Mesothelial cell of epicardium (in vitro differentiated cells): ENCODE results near the gene GADD45B. TPM values are rescaled to one million over a fixed set of nuclear protein-coding genes. Genes with fewer than 3 reads are reported as not detected.
"Not testable (repeated sequence)": the region's sequence is repeated elsewhere in the genome, so short reads cannot be mapped to it uniquely, and the experiment has no call there.

Experiments
- DNase-seq, 2 experiments: peaks; one replicate each; pipeline ENCODE4 v3.0.0; 2021; ENCODE audit warnings: low spot score in 2 of 2; ENCODE audit not compliant: unreplicated experiment in 2 of 2
- H3K27ac Mint-ChIP-seq: 2 replicates; pipeline ENCODE4 v1.8.0; 2021; ENCODE audit warnings: mixed read lengths
- H3K27me3 Mint-ChIP-seq: 2 replicates; pipeline ENCODE4 v1.8.0; 2021; ENCODE audit warnings: low read depth, mixed read lengths
- H3K36me3 Mint-ChIP-seq: 2 replicates; pipeline ENCODE4 v1.8.0; 2021; ENCODE audit warnings: mixed read lengths
- H3K4me1 Mint-ChIP-seq: 2 replicates; pipeline ENCODE4 v1.8.0; 2021; ENCODE audit warnings: mixed read lengths
- H3K4me3 Mint-ChIP-seq: 2 replicates; pipeline ENCODE4 v1.8.0; 2021; ENCODE audit warnings: mild to moderate bottlenecking, moderate library complexity, mixed read lengths
- H3K9me3 Mint-ChIP-seq: 2 replicates; pipeline ENCODE4 v1.8.0; 2021; ENCODE audit warnings: mixed read lengths
- total RNA-seq: library from RNA; stranded (reverse); gene quantifications from 3 replicates; pipeline ENCODE4 v1.2.1, GENCODE V29; 2021
- TF ChIP-seq, protein P1 (sequence below): fragments of 200-600 bp; sonication (generic); IDR thresholded peaks from one replicate; pipeline ENCODE4 v1.5.0; 2021; ENCODE audit warnings: antibody characterized with exemption; ENCODE audit not compliant: unreplicated experiment

Gene GADD45B
- total RNA-seq, 1 donor from 2014 or later, result 80.0 TPM

DNA sequence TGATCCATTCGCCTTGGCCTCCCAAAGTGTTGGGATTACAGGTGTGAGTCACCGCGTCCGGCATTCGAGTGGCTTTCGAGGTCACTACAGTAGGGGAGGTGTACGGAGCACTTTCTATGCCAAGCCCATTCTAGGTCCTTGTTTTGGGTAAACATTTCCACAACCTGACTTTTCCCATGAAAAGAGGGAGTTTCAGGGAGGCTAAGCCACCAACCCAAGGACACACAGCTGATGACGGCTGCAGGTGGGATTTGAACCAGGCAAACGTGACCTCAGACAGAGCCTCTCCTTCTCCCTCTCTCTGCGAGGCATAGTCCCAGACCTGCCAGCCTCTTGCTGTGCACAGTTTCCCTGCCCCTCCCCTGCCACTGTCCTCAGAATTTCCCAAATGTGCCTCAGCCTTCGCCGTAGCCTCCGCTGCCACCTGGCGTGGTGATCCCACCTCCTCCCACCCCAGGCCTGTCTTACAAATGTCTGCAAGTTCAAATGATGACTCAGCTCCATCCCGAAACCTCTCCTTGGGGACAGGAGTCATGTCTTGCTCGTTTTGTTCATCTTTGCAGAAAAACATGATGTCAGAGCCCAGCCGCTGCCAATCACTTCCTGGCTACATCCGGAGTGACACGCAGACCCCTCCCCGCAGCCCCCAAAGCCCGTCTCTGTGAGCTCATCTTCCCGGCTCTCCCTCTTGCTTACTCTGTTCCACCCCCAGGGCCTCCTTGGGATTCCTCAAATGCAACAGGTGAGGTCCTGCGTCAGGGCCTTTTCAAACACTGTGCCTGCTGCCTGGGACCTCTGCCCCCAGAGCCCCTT lies 6.6 kb upstream of the GADD45B start:
- Mint-ChIP-seq H3K4me3 (no peak overlapping the region), H3K9me3 (no peaks in the 10 kb centered on the region), H3K4me1 (peaks cover 7% of the 10 kb centered on the region), H3K36me3 (no peaks in the 10 kb centered on the region), H3K27ac (peak overlapping the region; percentile 30), H3K27me3 (no peaks in the 10 kb centered on the region)
- DNase-seq, result no peak
- TF ChIP-seq, protein P1, sequence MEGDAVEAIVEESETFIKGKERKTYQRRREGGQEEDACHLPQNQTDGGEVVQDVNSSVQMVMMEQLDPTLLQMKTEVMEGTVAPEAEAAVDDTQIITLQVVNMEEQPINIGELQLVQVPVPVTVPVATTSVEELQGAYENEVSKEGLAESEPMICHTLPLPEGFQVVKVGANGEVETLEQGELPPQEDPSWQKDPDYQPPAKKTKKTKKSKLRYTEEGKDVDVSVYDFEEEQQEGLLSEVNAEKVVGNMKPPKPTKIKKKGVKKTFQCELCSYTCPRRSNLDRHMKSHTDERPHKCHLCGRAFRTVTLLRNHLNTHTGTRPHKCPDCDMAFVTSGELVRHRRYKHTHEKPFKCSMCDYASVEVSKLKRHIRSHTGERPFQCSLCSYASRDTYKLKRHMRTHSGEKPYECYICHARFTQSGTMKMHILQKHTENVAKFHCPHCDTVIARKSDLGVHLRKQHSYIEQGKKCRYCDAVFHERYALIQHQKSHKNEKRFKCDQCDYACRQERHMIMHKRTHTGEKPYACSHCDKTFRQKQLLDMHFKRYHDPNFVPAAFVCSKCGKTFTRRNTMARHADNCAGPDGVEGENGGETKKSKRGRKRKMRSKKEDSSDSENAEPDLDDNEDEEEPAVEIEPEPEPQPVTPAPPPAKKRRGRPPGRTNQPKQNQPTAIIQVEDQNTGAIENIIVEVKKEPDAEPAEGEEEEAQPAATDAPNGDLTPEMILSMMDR, result no peak

GRCh38 chr19:2469915-2470200 lies 6.1 kb upstream of the GADD45B start:
- not testable (repeated sequence) for H3K9me3 Mint-ChIP-seq, H3K27me3 Mint-ChIP-seq, H3K4me1 Mint-ChIP-seq, H3K27ac Mint-ChIP-seq, H3K4me3 Mint-ChIP-seq, H3K36me3 Mint-ChIP-seq, DNase-seq

GRCh38 chr19:2474232-2475017 lies 1.5 kb upstream of the GADD45B start:
- H3K9me3 Mint-ChIP-seq, result no peaks in the 10 kb centered on the region
- H3K27ac Mint-ChIP-seq, result peak overlapping the region; percentile 96
- H3K4me3 Mint-ChIP-seq, result peak overlapping the region; percentile 95
- H3K4me1 Mint-ChIP-seq, result peaks cover 24% of the 10 kb centered on the region
- TF ChIP-seq, protein P1, result peak; percentile 100
- H3K27me3 Mint-ChIP-seq, result no peaks in the 10 kb centered on the region
- no peaks in the 10 kb centered on the region for H3K36me3 Mint-ChIP-seq
- DNase-seq, result peak; percentile 86 to 95

DNA sequence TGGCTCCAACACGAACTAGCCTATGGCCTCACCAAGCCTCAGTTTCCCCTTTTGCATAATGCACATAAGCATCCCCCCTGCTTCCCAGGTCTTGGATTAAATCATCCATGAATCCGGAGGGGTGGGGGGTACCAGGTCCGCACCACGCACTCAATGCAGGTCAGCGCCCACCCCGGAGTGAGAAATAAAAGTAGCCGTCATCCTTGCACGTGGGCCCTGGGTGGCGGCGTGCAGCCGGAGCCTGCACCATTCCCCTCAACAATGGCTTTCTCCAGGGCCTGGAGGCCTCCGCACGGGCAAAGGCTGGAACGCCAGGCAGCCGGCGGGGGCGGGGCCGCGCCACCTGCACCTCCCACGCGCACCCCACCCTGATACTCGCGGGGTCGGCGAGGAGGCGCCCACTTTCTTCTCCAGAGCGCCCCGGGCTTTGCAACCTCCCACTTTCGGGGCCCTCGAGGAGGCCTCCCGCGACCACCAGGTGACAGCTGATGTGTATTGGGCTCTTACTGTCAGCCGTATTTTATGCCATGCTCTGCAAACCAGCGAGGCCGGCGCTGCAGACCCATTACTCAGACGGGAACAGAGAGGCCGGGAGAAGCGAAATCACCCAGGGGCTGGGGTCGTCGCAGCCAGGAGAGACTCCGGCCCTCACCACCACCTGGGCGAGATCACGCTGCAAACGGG lies 767 bp upstream of the GADD45B start:
- Mint-ChIP-seq H3K36me3 (no peaks in the 10 kb centered on the region), H3K4me1 (peaks cover 20% of the 10 kb centered on the region), H3K4me3 (peak overlapping the region; percentile 95), H3K27ac (peak overlapping the region; percentile 96), H3K9me3 (no peaks in the 10 kb centered on the region), H3K27me3 (no peaks in the 10 kb centered on the region)
- TF ChIP-seq, protein P1, result no peak
- peak in 1 of 2 experiments; percentile 71 for DNase-seq

DNA sequence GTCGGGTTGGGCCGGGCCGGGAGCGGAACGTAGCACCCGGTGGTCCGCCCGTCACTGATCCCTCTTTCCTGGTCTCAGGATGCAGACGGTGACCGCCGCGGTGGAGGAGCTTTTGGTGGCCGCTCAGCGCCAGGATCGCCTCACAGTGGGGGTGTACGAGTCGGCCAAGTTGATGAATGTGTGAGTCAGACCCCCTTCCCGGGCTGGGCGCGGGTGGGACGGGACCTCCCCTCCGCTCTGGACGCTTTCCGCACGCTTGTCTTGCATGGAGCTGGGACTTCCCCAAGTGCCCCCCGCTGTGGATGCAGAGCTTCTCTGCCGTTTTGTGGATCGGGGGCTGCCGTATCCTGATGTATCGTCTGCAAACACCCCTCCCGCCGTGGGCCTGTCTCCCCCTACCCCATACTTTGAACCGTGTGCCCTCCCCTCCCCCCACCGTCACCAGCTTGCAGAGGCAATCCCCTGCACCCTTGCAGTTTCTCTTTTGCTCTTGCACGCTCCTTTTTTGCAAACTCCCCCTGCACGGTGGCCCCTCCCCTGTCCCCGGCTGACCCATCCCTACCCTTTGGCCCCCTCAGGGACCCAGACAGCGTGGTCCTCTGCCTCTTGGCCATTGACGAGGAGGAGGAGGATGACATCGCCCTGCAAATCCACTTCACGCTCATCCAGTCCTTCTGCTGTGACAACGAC lies 669 bp downstream of the GADD45B start:
- no peaks in the 10 kb centered on the region for H3K9me3 Mint-ChIP-seq
- no peaks in the 10 kb centered on the region for H3K27me3 Mint-ChIP-seq
- peak in 1 of 2 experiments; percentile 57 for DNase-seq
- peaks cover 20% of the 10 kb centered on the region for H3K4me1 Mint-ChIP-seq
- peak overlapping the region; percentile 95 for H3K4me3 Mint-ChIP-seq
- no peaks in the 10 kb centered on the region for H3K36me3 Mint-ChIP-seq
- peak overlapping the region; percentile 99 for H3K27ac Mint-ChIP-seq
- TF ChIP-seq, protein P1, result no peak
